ENCODE data around the gene SPACA7.
"Not testable (repeated sequence)": the region's sequence is repeated elsewhere in the genome, so short reads cannot be mapped to it uniquely, and the experiment has no call there.

SPACA7 gene

DNA sequence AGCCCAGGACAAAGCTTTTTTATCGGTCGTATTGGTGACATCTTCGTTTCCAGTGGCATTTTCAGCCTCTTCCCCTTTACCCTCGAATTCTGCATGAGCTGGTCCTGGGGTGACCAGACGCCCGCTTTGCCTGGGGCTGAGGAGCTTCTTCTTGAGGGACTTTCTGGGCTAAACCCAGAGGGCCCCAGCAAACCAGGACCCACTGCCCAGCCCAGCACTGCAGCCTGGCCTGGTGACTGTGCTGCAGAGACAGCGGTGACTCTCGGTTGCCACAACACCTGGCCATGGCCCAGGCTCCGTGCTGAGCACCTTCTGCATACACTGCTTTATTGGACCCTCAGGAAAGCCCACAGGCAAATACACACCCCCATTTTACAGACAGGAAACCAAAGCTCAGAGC, 21.0 kb downstream of the SPACA7 start:
- H3K36me3 ChIP-seq (ENCODE audit: insufficient read depth), result no peaks in the 10 kb centered on the region
- TF ChIP-seq, protein P1, sequence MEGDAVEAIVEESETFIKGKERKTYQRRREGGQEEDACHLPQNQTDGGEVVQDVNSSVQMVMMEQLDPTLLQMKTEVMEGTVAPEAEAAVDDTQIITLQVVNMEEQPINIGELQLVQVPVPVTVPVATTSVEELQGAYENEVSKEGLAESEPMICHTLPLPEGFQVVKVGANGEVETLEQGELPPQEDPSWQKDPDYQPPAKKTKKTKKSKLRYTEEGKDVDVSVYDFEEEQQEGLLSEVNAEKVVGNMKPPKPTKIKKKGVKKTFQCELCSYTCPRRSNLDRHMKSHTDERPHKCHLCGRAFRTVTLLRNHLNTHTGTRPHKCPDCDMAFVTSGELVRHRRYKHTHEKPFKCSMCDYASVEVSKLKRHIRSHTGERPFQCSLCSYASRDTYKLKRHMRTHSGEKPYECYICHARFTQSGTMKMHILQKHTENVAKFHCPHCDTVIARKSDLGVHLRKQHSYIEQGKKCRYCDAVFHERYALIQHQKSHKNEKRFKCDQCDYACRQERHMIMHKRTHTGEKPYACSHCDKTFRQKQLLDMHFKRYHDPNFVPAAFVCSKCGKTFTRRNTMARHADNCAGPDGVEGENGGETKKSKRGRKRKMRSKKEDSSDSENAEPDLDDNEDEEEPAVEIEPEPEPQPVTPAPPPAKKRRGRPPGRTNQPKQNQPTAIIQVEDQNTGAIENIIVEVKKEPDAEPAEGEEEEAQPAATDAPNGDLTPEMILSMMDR (conservative IDR thresholded peaks at IDR 0.05; ENCODE audit: low read depth, low read length), result no peak
- no peaks in the 10 kb centered on the region for H3K27me3 ChIP-seq (ENCODE audit: insufficient read depth, low read depth)
- H3K9ac ChIP-seq, result no peak overlapping the region
- no peak overlapping the region for H3K4me3 ChIP-seq (IDR thresholded peaks at IDR 0.05; ENCODE audit: insufficient read depth, low read depth, low read length)
- H3K79me2 ChIP-seq (ENCODE audit: insufficient read depth, low read depth), result no peaks in the 10 kb centered on the region
- H4K20me1 ChIP-seq (ENCODE audit: insufficient read depth), result no peaks in the 10 kb centered on the region
- no peak overlapping the region for H3K27ac ChIP-seq
- H2AFZ ChIP-seq (ENCODE audit: low read depth), result no peak overlapping the region
- H3K4me2 ChIP-seq, result no peak overlapping the region
- H3K4me1 ChIP-seq (ENCODE audit: low read depth, poor library complexity, severe bottlenecking), result no peaks in the 10 kb centered on the region

DNA sequence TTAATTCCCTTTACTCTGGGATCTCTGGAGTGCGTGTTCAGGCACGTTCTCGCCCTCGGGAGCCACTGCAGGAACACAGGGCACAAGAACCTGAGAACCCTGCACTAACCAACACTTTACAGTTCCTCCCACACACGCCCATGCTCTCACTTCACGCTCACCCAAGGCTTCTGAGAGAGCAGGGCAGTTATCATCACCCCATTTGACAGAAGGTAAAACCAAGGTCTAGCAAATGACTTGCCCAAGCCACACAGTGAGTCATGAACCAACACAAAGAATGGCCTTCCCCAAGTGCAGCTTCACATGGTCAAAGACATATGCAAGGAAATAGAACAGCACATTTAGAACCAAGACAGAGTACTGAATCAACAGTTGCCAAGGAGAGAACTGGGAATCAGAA, 22.2 kb downstream of the SPACA7 start:
- not testable (repeated sequence) for H2AFZ ChIP-seq (ENCODE audit: low read depth); H4K20me1 ChIP-seq (ENCODE audit: insufficient read depth); H3K36me3 ChIP-seq (ENCODE audit: insufficient read depth); H3K4me1 ChIP-seq (ENCODE audit: low read depth, poor library complexity, severe bottlenecking); H3K27me3 ChIP-seq (ENCODE audit: insufficient read depth, low read depth); H3K27ac ChIP-seq; H3K9ac ChIP-seq; H3K4me2 ChIP-seq; H3K79me2 ChIP-seq (ENCODE audit: insufficient read depth, low read depth); H3K4me3 ChIP-seq (IDR thresholded peaks at IDR 0.05; ENCODE audit: insufficient read depth, low read depth, low read length)

DNA sequence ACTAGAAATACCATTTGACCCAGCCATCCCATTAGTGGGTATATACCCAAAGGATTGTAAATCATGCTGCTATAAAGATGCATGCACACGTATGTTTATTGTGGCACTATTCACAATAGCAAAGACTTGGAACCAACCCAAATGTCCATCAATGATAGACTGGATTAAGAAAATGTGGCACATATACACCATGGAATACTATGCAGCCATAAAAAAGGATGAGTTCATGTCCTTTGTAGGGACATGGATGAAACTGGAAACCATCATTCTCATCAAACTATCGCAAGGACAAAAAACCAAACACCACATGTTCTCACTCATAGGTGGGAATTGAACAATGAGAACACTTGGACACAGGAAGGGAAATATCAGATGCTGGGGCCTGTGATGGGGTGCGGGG, 33.7 kb downstream of the SPACA7 start:
- not testable (repeated sequence) for H4K20me1 ChIP-seq (ENCODE audit: insufficient read depth); H3K36me3 ChIP-seq (ENCODE audit: insufficient read depth); H3K9ac ChIP-seq; H3K4me3 ChIP-seq (IDR thresholded peaks at IDR 0.05; ENCODE audit: insufficient read depth, low read depth, low read length); H3K27me3 ChIP-seq (ENCODE audit: insufficient read depth, low read depth); H2AFZ ChIP-seq (ENCODE audit: low read depth); H3K4me2 ChIP-seq; H3K79me2 ChIP-seq (ENCODE audit: insufficient read depth, low read depth); H3K4me1 ChIP-seq (ENCODE audit: low read depth, poor library complexity, severe bottlenecking); H3K27ac ChIP-seq

DNA sequence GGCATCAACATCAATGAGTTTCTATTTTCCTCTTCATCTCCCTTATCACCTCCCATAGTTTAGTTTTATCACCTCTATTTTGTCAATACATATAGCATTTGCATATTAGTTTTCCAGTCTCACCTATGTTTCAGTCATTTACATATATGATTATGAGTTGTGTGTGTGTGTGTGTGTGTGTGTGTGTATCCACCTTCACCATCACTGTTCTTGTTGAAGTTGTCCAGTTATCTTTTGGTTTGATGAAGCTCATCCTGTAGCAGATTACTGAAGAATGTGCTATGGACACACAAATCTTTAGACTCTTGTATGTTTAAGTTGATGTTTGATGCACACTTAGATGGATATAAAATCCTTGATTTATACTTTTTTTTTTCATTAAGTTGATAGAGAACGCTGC, 40.5 kb downstream of the SPACA7 start:
- Histone ChIP-seq H3K4me3 (IDR thresholded peaks at IDR 0.05; ENCODE audit: insufficient read depth, low read depth, low read length) (no peak overlapping the region), H3K27me3 (ENCODE audit: insufficient read depth, low read depth) (no peaks in the 10 kb centered on the region), H4K20me1 (ENCODE audit: insufficient read depth) (no peaks in the 10 kb centered on the region), H3K9ac (no peak overlapping the region), H3K36me3 (ENCODE audit: insufficient read depth) (no peaks in the 10 kb centered on the region), H3K79me2 (ENCODE audit: insufficient read depth, low read depth) (no peaks in the 10 kb centered on the region), H3K27ac (no peak overlapping the region), H2AFZ (ENCODE audit: low read depth) (no peak overlapping the region), H3K4me2 (no peak overlapping the region), H3K4me1 (ENCODE audit: low read depth, poor library complexity, severe bottlenecking) (no peaks in the 10 kb centered on the region)
- TF ChIP-seq, protein P1 (conservative IDR thresholded peaks at IDR 0.05; ENCODE audit: low read depth, low read length), result no peak

DNA sequence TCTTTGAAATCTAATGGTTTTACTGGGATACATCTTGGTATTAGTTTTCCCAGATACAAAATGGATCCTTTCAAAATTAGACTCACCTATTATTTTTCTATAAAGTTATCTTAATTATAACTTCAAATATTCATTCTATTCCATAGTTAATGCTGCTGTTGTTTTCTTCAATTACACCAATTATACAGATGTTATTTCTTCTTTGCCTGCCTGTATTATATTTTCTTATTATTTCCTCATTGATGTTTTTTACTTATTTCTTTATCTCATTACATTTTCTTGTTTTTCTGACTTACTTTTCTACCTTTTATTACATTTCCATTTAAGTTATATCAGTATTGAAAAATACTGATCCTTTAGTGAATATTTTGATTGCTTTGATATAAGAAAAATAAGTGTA, 40.9 kb downstream of the SPACA7 start:
- H3K4me1 ChIP-seq (ENCODE audit: low read depth, poor library complexity, severe bottlenecking), result no peaks in the 10 kb centered on the region

More for the DNA sequence above, 40.9 kb downstream of the SPACA7 start:
- Histone ChIP-seq H3K4me3 (IDR thresholded peaks at IDR 0.05; ENCODE audit: insufficient read depth, low read depth, low read length) (no peak overlapping the region), H3K36me3 (ENCODE audit: insufficient read depth) (no peaks in the 10 kb centered on the region), H4K20me1 (ENCODE audit: insufficient read depth) (no peaks in the 10 kb centered on the region), H3K27ac (no peak overlapping the region), H3K27me3 (ENCODE audit: insufficient read depth, low read depth) (no peaks in the 10 kb centered on the region), H2AFZ (ENCODE audit: low read depth) (no peak overlapping the region), H3K4me2 (no peak overlapping the region), H3K9ac (no peak overlapping the region), H3K79me2 (ENCODE audit: insufficient read depth, low read depth) (no peaks in the 10 kb centered on the region)
- TF ChIP-seq, protein P1 (conservative IDR thresholded peaks at IDR 0.05; ENCODE audit: low read depth, low read length), result no peak

Data from KMS-11 (cell line).